Skeletal muscle tissue (tissue), 4 donors: Measurements from ENCODE around the gene VSTM4. TPM values are rescaled to one million over a fixed set of nuclear protein-coding genes. Genes with fewer than 3 reads are reported as not detected.

Experiments used
- H3K27ac ChIP-seq: one replicate; pipeline ENCODE4 v1.7.0; 2013; ENCODE audit warnings: mild to moderate bottlenecking, low read depth, low read length, inconsistent platforms
- H3K27me3 ChIP-seq, 3 donors: one replicate each; pipeline ENCODE4 v1.7.0; 2013; ENCODE audit warnings: low read length in 3 of 3; ENCODE audit not compliant: control insufficient read depth in 3 of 3, insufficient read depth in 3 of 3
- H3K36me3 ChIP-seq, 3 donors: one replicate each; pipeline ENCODE4 v1.7.0; 2013; ENCODE audit warnings: low read length in 3 of 3; ENCODE audit not compliant: control insufficient read depth in 3 of 3, insufficient read depth in 3 of 3
- H3K4me1 ChIP-seq, 3 donors: one replicate each; pipeline ENCODE4 v1.7.0; 2013; ENCODE audit warnings: low read length in 3 of 3, mild to moderate bottlenecking in 3 of 3; ENCODE audit not compliant: control insufficient read depth in 3 of 3, insufficient read depth in 3 of 3
- H3K4me3 ChIP-seq, 3 donors: one replicate each; pipeline ENCODE4 v1.7.0; 2013; ENCODE audit warnings: low read length in 3 of 3
- H3K9ac ChIP-seq, 3 donors: one replicate each; pipeline ENCODE4 v1.7.0; 2013; ENCODE audit warnings: low read length in 3 of 3, mild to moderate bottlenecking in 3 of 3, moderate library complexity in 2 of 3, low read depth in 1 of 3
- H3K9me3 ChIP-seq, 3 donors: one replicate each; pipeline ENCODE4 v1.7.0; 2013; ENCODE audit warnings: low read length in 3 of 3; ENCODE audit not compliant: control insufficient read depth in 3 of 3
- total RNA-seq: library from RNA; depleted of rRNA; stranded (reverse); fragments of >200 nt; gene quantifications from one replicate; pipeline ENCODE4 v1.2.3, GENCODE V29; 2014
- donor health status: Osteomylitis.

Gene VSTM4
- total RNA-seq, 1 donor from 2014 or later, result 40.7 TPM

DNA sequence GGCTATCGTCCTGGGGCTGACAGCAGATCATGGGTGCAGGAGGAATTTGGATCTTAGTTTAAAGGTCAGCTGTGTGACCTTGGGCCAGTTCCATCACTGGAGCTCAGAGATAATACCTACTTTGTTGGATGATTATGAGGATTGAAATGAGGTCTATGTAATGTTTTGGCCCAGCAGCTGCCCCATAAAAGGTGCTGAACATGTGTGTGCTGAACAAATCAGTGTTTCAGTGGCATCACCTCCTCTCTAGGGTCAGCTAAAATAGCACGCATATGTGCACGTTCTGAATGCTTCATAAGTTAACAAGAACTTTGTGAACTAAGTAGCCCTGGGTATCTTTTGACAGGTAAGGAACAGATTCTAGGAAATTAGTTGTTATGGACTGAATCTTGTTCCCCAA, 90.8 kb downstream of the VSTM4 start:
- Histone ChIP-seq H3K27me3 (no peaks in the 10 kb centered on the region), H3K9ac (no peak overlapping the region), H3K27ac (peak overlapping the region; percentile 70), H3K36me3 (no peaks in the 10 kb centered on the region), H3K4me3 (no peak overlapping the region), H3K9me3 (no peaks in the 10 kb centered on the region), H3K4me1 (peaks cover 6 to 12% (median 12%) of the 10 kb centered on the region in 3 donors)

DNA sequence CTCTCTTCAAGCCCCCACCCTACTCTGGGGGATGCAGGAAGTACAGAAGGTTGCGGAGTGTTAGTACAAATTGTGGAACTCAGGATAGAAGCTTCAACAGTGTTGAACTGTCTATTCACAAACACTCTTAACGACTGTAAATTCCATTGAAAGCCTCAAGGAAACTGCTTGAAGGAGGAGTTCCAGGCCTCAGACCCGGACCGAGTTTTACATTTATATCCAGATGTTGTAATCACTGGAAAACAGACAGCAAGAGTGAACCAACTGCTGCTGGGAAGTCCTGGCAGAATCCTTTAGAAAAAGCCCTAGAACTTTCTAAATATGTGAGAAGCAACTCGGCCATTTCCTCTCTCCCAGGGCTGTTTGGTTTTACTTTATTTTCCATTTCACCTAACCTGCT, 91.6 kb downstream of the VSTM4 start:
- Histone ChIP-seq H3K27me3 (no peaks in the 10 kb centered on the region), H3K4me1 (peaks cover 6 to 15% (median 12%) of the 10 kb centered on the region in 3 donors), H3K36me3 (peaks cover 0 to 2% (median 1%) of the 10 kb centered on the region in 3 donors), H3K4me3 (no peak overlapping the region), H3K9me3 (no peaks in the 10 kb centered on the region), H3K27ac (peak overlapping the region; percentile 70), H3K9ac (no peak overlapping the region)

DNA sequence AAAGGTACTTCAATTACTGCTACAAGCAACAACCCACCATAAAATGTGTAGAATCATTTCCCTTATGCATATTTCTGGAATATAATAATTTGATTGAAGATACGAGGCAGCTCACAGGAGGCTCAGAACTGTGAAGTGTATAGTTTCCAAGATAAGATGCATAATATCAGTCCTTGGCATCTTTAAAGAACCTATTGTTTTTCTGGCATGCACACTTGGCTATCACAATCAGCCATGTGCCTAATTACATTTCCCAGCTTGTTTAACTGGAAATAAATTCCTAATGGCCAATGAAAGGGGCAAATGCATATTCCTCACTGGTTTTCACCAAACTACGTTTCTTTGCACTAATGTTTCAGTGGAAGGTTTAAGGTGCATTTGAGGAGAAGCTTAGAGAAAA, 92.3 kb downstream of the VSTM4 start:
- H3K27ac ChIP-seq, result no peak overlapping the region
- no peak overlapping the region for H3K4me3 ChIP-seq

GRCh38 chr10:49021685-49022084, 93.6 kb downstream of the VSTM4 start:
- no peak overlapping the region for H3K4me3 ChIP-seq
- no peak overlapping the region for H3K9ac ChIP-seq
- H3K36me3 ChIP-seq, result peaks cover 0 to 6% (median 4%) of the 10 kb centered on the region in 3 donors
- H3K27me3 ChIP-seq, result no peaks in the 10 kb centered on the region
- H3K27ac ChIP-seq, result no peak overlapping the region
- H3K9me3 ChIP-seq, result no peaks in the 10 kb centered on the region
- peaks cover 6 to 19% (median 12%) of the 10 kb centered on the region in 3 donors for H3K4me1 ChIP-seq

More for the DNA sequence above, 92.3 kb downstream of the VSTM4 start:
- peaks cover 6 to 19% (median 12%) of the 10 kb centered on the region in 3 donors for H3K4me1 ChIP-seq
- peaks cover 0 to 6% (median 4%) of the 10 kb centered on the region in 3 donors for H3K36me3 ChIP-seq
- H3K9ac ChIP-seq, result no peak overlapping the region
- H3K27me3 ChIP-seq, result no peaks in the 10 kb centered on the region
- no peaks in the 10 kb centered on the region for H3K9me3 ChIP-seq

DNA sequence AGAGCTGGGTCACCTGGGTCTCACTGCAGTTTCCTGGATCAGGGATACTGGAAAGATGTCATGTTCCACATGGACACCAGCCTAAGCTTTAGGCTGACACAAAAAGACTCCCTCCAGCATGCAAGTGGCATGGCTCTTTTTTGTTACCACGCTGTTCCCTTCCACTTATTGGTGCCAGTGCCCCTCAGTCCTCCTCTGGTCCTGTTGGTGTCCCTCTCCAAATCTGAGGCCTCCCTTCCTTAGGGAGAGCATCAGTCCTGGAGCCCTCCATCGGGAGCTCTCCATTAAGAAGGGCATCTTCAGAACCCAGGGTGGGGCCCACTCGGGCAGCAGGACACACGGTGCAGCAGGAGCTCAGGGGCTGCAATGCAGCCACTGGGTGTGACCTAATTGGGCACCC, 99.6 kb downstream of the VSTM4 start:
- peaks cover 0 to 12% (median 4%) of the 10 kb centered on the region in 3 donors for H3K4me1 ChIP-seq
- no peaks in the 10 kb centered on the region for H3K27me3 ChIP-seq
- H3K9ac ChIP-seq, result no peak overlapping the region
- no peak overlapping the region for H3K4me3 ChIP-seq
- H3K9me3 ChIP-seq, result no peaks in the 10 kb centered on the region
- H3K36me3 ChIP-seq, result peaks cover 0 to 6% (median 4%) of the 10 kb centered on the region in 3 donors
- no peak overlapping the region for H3K27ac ChIP-seq

DNA sequence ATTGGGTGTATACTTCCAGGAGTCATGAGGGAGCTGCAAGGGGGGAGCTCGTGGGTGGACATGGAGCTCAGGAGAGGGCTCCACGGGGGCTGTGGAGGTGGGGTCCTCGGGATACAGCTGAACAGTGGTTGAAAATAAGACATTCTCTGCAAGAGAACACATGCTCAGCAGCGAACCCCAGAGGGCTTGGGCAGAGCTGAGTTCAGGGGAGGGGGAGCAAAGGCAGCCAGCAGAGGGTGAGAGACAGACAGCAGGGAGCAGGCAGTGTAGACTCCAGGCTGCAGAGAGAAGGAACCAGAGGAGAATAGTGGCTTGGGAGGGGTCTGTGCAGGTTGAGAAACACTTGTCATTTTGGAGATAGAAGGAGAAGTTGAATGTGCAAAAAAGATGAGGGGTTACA, 102.7 kb downstream of the VSTM4 start:
- Histone ChIP-seq H3K4me1 (peaks cover 14 to 35% (median 24%) of the 10 kb centered on the region in 3 donors), H3K9ac (no peak overlapping the region), H3K9me3 (no peaks in the 10 kb centered on the region), H3K27ac (no peak overlapping the region), H3K27me3 (no peaks in the 10 kb centered on the region), H3K4me3 (no peak overlapping the region), H3K36me3 (no peaks in the 10 kb centered on the region)

- H3K9me3 ChIP-seq, result no peaks in the 10 kb centered on the region
- H3K27ac ChIP-seq, result no peak overlapping the region
- H3K4me1 ChIP-seq, result peaks cover 14 to 39% (median 24%) of the 10 kb centered on the region in 3 donors
- no peaks in the 10 kb centered on the region for H3K36me3 ChIP-seq
- no peak overlapping the region for H3K4me3 ChIP-seq
- H3K27me3 ChIP-seq, result no peaks in the 10 kb centered on the region
- H3K9ac ChIP-seq, result no peak overlapping the region
Measured at GRCh38 chr10:49011756-49012155, 103.6 kb downstream of the VSTM4 start.

DNA sequence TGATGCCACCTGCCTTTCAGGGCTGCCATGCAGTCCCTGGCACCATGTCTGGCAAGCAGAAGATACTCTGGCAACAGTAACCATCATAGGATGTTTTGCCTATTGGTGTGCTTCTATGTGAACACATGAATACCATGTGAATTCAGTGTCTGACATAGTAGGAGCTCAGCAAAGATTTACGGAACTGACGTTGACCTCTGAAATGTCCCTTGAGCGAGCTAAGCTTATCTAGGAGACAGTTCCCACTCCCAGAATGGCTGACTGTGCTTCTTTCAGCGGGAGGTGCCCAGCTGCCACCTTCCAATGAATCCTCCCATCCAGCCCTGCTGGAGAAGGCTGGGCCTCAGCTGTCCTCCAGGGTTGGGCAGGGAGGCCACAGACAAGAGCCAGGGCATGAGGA, 104.5 kb downstream of the VSTM4 start:
- no peak overlapping the region for H3K27ac ChIP-seq
- no peaks in the 10 kb centered on the region for H3K36me3 ChIP-seq
- H3K9me3 ChIP-seq, result no peaks in the 10 kb centered on the region
- no peaks in the 10 kb centered on the region for H3K27me3 ChIP-seq
- no peak overlapping the region for H3K4me3 ChIP-seq
- no peak overlapping the region for H3K9ac ChIP-seq
- H3K4me1 ChIP-seq, result peaks cover 14 to 39% (median 24%) of the 10 kb centered on the region in 3 donors

DNA sequence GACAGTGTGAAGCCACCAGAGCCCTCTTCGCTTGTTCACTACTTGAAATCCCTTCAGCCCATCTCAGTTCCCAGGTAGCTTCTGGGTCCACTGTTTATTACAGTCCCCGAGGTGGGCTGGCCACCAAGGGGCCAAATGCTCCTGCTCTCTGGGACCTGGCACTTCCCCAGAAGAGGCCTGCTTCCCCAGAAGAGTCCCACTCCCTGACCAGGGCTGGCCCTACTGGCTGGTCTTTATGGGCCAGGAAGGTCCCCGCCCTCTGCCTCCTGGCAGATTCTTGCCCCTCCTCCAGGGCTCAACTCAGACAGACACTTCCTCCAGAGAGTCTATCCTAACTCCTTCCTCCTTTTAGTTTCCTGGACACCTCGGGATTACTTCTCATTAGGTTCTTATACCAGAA, 105.0 kb downstream of the VSTM4 start:
- Histone ChIP-seq H3K27me3 (no peaks in the 10 kb centered on the region), H3K9ac (no peak overlapping the region), H3K9me3 (no peaks in the 10 kb centered on the region), H3K4me1 (peaks cover 14 to 39% (median 24%) of the 10 kb centered on the region in 3 donors), H3K36me3 (no peaks in the 10 kb centered on the region), H3K4me3 (no peak overlapping the region), H3K27ac (no peak overlapping the region)

DNA sequence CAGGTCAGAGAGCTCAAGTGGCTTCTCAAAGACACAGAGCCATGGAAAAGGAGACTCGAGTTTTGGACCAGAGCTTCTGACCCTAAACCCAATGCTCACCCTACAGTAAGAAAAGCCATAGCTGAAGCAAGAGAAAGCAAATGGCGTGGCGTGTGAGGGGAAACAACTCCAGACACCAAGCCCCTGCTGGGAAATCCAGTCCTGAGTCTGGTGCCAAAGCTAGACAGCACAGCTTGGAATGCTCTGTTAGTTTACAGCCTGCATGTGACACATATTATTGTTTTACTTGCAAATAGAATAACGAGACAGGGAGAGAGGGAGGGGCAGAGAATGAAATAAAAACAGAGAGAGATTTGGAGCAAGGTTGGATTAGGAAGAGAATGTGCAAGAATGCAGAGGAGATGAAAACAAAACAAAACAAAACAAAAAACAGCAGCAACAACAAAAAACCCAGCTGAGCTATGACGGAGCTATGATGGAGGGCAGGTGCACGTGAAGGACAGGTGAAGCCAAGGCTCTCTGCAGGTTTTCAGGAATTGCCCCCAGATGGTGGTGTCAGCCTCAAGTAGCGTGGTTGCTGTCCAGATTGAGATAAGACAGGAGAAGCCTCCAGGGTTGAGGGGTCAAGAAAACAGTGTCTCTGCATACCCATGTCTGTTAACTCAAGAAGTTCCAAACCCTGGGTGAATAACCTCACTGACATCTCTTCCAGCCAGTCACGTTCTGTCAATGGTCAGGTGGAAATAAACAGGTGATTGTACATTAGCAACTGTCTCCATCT, 105.9 kb downstream of the VSTM4 start:
- Histone ChIP-seq H3K9me3 (no peaks in the 10 kb centered on the region), H3K4me3 (peak overlapping the region in 1 of 3 donors; percentile 45), H3K36me3 (no peaks in the 10 kb centered on the region), H3K27me3 (no peaks in the 10 kb centered on the region), H3K27ac (peak overlapping the region; percentile 64), H3K9ac (no peak overlapping the region), H3K4me1 (peaks cover 14 to 39% (median 24%) of the 10 kb centered on the region in 3 donors)
